Activated T-helper 1 cell treated with Interleukin-2 at 50 U/mL for 16 hours (primary cell): ENCODE results near the gene LALBA.
"Not testable (repeated sequence)": the region's sequence is repeated elsewhere in the genome, so short reads cannot be mapped to it uniquely, and the experiment has no call there.

Experiments
- DNase-seq: peaks from one replicate; pipeline ENCODE4 v3.0.0-alpha.2; 2020; ENCODE audit warnings: low read depth

LALBA gene

GRCh38 chr12:48569946-48570345 lies at the start of gene LALBA:
Gene LALBA, minus strand, starts transcription at chr12:48570046. Its CDS starts 26 bp downstream, at chr12:48570020.
- DNase-seq: no peak

DNA sequence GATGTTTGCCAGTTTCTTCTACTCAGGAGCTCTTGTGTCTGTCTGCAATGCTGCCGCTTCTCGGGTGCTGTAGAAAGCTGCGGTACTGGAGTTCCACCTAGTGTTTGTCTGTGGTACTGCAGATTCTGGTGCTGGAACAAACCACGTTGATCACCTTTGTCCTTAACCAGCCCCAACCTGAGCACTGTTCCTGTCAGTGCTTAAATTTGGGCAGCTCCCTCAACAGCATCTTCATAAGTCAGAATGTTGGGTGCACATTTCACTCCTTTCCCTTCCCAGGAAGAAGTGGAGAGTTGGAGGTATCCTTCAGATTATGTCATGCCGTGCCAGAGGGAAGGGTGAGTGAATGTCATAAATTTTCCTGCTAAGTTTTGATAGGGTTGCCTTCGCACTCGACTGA lies 48.7 kb upstream of the LALBA start:
- DNase-seq: peak; percentile 47

GRCh38 chr12:48615681-48616080 lies 45.8 kb upstream of the LALBA start:
- DNase-seq: no peak

DNA sequence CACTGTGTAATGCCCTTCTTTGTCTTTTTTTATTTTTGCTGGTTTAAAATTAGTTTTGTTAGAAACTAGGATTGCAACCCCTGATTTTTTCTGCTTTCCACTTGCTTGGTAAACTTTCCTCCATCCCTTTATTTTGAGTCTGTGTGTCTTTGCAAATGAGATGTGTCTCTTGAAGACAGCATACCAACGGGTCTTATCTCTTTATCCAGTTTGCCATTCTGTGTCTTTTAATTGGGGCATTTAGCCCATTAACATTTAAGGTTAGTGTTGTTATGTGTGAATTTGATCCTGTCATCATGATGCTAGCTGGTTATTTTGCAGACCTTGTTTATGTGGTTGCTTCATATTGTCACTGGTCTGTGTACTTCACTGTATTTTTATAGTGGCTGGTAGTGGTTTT lies 43.5 kb upstream of the LALBA start:
- no peak for DNase-seq

GRCh38 chr12:48602192-48602989 lies 32.5 kb upstream of the LALBA start:
- DNase-seq: no peak

DNA sequence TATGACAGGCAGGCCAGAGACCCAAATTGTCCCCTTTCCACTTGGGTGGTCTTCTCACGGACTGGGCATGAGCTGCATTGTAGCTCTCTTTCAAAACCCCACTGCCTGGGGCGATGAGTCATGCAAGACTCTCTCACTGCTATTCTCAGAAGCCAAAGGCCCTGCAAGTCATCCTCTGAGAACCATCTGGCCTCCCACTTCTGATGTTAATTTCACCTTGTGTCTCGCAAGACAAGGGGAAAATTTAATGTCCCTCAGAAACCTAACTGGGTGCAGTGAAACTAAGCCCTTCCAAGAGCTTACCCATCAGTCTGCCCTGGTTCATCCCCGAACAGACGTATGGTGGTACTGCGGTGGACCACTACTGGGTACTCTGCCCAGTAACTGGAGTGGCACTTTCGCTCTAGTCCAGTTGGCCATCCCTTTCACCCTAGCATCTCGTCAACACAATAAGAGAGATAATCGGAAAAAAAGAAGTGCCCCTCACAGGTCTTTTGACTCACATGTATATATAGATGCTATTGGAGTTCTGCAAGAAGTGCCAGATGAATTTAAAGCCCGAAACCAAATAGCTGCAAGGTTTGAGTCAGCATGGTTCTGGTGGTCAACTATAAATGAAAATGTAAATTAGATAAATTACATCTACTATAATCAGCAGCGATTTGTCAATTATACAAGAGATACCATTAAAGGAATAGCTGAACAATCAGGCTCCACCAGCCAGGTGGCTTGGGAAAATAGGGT lies 31.3 kb upstream of the LALBA start:
- DNase-seq: no peak

- no peak for DNase-seq
Observed at GRCh38 chr12:48600552-48600951, 30.7 kb upstream of the LALBA start.

DNA sequence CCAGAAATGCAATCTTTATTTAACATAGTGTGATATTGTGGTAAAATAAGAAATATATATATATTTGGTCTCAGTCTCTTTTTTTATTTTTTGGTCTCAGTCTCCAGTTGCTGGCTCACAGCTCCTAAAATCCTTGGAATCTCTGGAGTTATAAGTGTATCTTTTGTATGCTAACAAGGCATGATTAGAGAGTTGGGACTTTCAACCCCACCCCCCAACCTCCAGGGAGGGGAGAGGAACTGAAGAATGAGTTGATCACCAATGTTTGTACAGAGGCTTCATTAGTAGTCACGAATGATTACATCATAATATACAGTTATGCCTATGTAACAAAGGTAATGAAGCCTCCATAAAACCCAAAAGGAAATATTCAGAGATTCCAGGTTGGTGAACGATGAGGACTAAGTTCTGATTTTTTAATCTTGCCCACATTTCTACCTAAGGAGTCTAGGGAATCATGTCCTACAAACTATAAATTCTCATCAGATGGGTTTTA lies 22.8 kb upstream of the LALBA start:
- DNase-seq: no peak

DNA sequence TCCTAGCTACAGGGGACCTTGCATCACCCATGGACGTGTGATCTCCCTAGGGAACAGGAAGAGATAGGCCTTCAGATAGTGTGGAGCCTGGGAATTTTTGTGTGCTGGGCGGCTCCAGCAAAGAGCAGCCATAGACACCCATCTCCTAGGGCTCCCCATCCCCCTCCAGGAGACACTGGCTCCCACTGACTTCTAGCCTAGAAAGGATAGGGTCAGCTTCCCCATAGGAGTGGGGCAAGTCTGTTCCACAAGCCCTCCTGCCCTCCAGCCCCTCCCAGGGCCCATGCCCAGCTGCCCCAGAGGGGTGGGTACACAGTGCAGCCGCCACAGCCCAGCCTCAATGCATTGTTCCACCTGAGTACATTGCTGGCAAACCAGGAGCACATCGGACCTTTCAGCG lies 16.5 kb upstream of the LALBA start:
- DNase-seq: no peak

DNA sequence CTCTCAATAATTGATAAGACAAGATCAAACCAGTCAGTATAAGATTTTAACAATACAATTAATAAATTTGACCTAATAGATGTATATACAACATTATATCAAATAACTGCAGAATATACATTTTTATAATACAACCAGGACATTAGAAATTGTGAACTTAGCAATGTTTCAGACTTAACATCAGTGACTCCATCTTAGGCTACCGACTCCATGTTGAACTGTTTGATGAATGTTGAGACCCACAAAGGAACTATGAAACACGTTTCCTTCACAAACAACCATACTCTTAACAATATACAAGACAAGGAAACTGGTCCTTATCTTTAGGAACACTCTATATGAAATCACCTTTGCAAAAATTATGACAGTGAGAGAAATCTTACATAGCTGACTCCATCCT lies 13.9 kb upstream of the LALBA start:
- no peak for DNase-seq

DNA sequence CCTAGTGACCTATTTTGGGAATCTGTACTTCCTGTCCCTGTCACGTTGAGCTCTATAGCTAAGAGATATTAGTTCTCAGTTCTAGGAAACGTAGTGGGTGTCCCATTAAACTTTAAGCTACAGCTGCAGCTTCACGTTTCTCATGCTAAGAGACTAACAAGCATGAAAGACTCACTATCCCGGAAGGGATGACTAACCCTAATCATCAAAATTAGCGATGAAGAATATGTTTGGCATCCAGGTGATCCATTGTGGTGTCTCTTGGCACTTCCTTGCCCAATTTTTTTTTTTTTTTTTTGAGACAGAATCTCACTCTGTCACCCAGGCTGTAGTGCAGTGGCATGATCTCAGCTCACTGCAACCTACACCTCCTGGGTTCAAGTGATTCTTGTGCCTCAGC lies 11.0 kb upstream of the LALBA start:
- DNase-seq: no peak

DNA sequence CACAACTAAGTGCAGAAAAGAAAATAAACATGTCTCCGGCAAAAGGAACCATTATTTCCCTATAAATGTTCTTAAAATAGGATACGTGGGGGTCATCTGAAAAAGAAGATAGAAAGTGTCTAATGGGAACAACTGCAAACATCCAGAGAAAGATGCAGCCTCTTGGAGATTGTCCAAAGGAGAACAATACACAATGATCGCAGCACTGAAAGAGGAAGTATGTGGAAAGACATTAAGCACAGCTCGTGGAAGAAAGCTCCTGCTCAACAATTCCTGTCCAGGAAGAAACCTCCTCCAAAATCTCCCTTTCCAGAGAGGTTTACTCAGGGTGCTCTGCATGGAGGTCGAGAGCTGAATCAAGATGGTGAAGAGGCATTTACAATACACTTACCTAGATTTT lies 2.5 kb upstream of the LALBA start:
- no peak for DNase-seq

DNA sequence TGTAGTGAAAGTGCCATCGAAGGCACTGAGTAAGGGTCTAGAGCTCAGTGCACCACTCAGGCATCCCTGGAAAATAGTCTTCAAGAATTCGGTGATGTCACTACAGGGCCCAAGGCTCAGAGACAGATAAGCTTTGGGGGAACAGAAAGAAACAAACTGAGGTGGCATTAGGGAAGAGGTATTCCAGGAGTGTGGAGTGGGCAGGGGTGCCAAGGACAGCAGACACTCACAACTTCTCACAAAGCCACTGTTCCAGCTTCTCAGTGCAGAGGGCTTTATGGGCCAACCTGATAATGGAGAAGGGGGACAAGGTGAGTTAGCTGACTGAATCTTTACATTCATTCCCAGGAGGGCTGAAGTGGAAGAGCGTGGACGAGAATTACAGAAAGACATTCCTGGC lies 2.1 kb downstream of the LALBA start:
- DNase-seq: no peak

GRCh38 chr12:48557919-48558318 lies 11.9 kb downstream of the LALBA start:
- DNase-seq: no peak

- no peak for DNase-seq
Observed at GRCh38 chr12:48556631-48557030, 13.2 kb downstream of the LALBA start.

DNA sequence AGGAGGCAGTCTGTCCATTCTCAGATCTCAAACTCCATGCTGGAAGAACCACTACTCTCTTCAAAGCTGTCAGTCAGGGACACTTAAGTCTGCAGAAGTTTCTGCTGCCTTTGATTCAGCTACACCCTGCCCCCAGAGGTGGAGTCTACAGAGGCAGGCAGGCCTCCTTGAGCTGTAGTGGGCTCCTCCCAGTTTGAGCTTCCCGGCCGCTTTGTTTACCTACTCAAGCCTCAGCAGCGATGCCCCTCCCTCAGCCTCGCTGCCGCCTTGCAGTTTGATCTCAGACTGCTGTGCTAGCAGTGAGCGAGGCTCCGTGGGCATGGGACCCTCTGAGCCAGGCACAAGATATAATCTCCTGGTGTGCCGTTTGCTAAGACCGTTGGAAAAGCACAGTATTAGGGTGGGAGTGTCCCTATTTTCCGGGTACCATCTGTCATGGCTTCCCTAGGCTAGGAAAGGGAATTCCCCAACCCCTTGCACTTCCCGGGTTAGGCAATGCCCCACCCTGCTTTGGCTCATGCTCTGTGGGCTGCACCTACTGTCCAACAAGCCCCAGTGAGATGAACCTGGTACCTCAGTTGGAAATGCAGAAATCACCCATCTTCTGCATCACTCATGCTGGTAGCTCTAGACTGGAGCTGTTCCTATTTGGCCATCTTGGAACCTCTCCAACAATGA lies 16.0 kb downstream of the LALBA start:
- not testable (repeated sequence) for DNase-seq

- DNase-seq: not testable (repeated sequence)
Observed at GRCh38 chr12:48551636-48552035, 18.2 kb downstream of the LALBA start.

DNA sequence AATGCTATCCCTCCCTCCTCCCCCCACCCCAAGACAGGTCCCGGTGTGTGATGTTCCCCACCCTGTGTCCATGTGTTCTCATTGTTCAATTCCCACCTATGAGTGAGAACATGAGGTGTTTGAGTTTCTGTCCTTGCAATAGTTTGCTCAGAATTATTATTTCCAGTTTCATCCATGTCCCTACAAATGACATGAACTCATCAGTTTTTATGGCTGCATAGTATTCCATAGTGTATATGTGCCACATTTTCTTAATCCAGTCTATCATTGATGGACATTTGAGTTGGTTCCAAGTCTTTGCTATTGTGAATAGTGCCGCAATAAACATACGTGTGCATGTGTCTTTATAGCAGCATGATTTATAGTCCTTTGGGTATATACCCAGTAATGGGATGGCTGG lies 22.8 kb downstream of the LALBA start:
- not testable (repeated sequence) for DNase-seq

GRCh38 chr12:48545833-48546469 lies 23.9 kb downstream of the LALBA start:
- DNase-seq: no peak

- no peak for DNase-seq
Observed at GRCh38 chr12:48542300-48542928, 27.4 kb downstream of the LALBA start.

DNA sequence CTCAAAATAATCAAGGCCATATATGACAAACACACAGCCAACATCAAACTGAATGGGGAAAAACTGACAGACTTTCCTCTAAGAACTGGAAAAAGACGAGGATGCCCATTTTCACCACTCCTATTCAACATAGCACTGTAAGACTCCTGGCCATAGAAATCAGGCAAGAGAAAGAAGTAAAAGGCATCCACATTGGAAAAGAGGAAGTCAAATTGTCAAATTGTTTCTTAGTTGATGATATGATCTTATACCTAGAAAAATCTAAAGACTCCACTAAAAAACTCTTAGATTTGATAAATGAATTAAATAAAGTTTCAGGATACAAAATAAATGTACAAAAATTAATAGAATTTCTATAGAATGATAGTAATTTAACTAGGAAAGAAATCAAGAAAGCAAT lies 33.2 kb downstream of the LALBA start:
- DNase-seq: no peak

DNA sequence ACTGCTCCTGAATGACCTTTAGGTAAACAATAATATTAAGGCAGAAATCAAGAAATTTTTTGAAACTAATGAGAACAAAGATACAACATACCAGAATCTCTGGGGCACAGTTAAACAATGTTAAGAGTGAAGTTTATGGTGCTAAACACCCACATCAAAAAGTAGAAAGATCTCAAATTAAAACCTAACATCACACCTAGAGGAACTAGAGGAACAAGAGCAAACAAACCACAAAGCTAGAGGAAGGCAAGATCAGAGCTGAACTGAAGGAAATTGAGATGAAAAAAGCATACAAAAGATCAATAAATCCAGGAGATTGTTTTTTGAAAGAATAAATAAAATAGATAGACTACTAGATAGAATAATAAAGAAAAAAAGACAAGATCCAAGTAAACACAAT lies 37.2 kb downstream of the LALBA start:
- no peak for DNase-seq
